ENCODE results near the gene CGRRF1. TPM values are rescaled to one million over a fixed set of nuclear protein-coding genes. Genes with fewer than 3 reads are reported as not detected.

Gene CGRRF1
- total and polyA plus RNA-seq, 2 experiments from 2014 or later: 15.0 to 27.1 TPM

- Histone ChIP-seq H3K27me3 (replicated peaks; ENCODE audit: insufficient read depth) (no peaks in the 10 kb centered on the region), H3K9me3 (ENCODE audit: low read depth) (no peaks in the 10 kb centered on the region), H3K27ac (no peak overlapping the region), H3K4me3 (no peak overlapping the region), H3K9ac (no peak overlapping the region), H3K4me1 (ENCODE audit: insufficient read depth) (no peaks in the 10 kb centered on the region), H2AFZ (no peak overlapping the region), H3K79me2 (ENCODE audit: insufficient read depth) (no peaks in the 10 kb centered on the region), H3K36me3 (ENCODE audit: low read depth) (no peaks in the 10 kb centered on the region), H3F3A (ENCODE audit: insufficient read depth) (no peaks in the 10 kb centered on the region), H3K9me2 (ENCODE audit: insufficient read depth) (no peaks in the 10 kb centered on the region), H4K20me1 (ENCODE audit: insufficient read depth) (no peaks in the 10 kb centered on the region), H3K4me2 (ENCODE audit: unreplicated experiment) (no peak overlapping the region)
- DNase-seq: no peak
- no peak for TF ChIP-seq EZH2 (IDR thresholded peaks at IDR 0.05; ENCODE audit: insufficient read depth, poor library complexity, severe bottlenecking)
- no peak for TF ChIP-seq EZH2phosphoT487 (IDR thresholded peaks at IDR 0.05; ENCODE audit: insufficient read depth, low read depth)
- in situ Hi-C loops (cut with MboI): no loop called here
- 69 to 72% methylated on average over 5 of the region's 5 CpGs for WGBS, 2 experiments (ENCODE audit: low coverage in 1 of 2, low lambda C conversion rate in 2 of 2, missing lambda C conversion rate in 2 of 2)
Observed at GRCh38 chr14:54498095-54498531, 11.6 kb upstream of the CGRRF1 start.

- Histone ChIP-seq H2AFZ (no peak overlapping the region), H3K9me2 (ENCODE audit: insufficient read depth) (no peaks in the 10 kb centered on the region), H3K4me3 (no peak overlapping the region), H3K4me2 (ENCODE audit: unreplicated experiment) (no peak overlapping the region), H3K9ac (no peak overlapping the region), H3F3A (ENCODE audit: insufficient read depth) (no peaks in the 10 kb centered on the region), H3K4me1 (ENCODE audit: insufficient read depth) (0 out of 2 replicates have a peak, but pooled peaks cover under 1% of the 10 kb centered on the region), H3K27me3 (replicated peaks; ENCODE audit: insufficient read depth) (no peaks in the 10 kb centered on the region), H4K20me1 (ENCODE audit: insufficient read depth) (no peaks in the 10 kb centered on the region), H3K79me2 (ENCODE audit: insufficient read depth) (no peaks in the 10 kb centered on the region), H3K36me3 (ENCODE audit: low read depth) (no peaks in the 10 kb centered on the region), H3K9me3 (ENCODE audit: low read depth) (no peaks in the 10 kb centered on the region), H3K27ac (no peak overlapping the region)
- WGBS, 2 experiments (ENCODE audit: low coverage in 1 of 2, low lambda C conversion rate in 2 of 2, missing lambda C conversion rate in 2 of 2): 62 to 68% methylated on average over 7 of the region's 7 CpGs
- DNase-seq: no peak
- TF ChIP-seq EZH2 (IDR thresholded peaks at IDR 0.05; ENCODE audit: insufficient read depth, poor library complexity, severe bottlenecking) (no peak), EZH2phosphoT487 (IDR thresholded peaks at IDR 0.05; ENCODE audit: insufficient read depth, low read depth) (no peak)
- in situ Hi-C loops (cut with MboI): no loop called here
Observed at GRCh38 chr14:54498579-54498978, 11.1 kb upstream of the CGRRF1 start.

DNA sequence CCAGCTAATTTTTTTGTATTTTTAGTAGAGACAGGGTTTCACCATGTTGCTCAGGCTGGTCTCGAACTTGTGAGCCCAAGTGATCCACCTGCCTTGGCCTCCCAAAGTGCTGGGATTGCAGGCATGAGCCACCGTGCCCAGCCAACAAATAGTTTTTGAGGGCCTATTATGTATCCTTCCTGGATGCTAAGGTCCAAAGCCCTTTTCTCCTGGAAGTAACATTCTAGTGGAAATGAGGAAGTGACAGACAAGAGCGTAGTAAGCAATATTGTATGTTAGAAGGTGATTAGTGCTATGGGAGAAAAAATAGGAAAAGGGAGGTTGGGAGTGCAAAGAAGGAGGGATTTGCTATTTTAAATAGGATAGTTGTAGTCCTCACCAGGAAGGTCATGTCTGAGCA is 9.0 kb upstream of the CGRRF1 start:
- no peak for DNase-seq
- Histone ChIP-seq H3K4me1 (ENCODE audit: insufficient read depth) (0 out of 2 replicates have a peak, but pooled peaks cover 4% of the 10 kb centered on the region), H3K79me2 (ENCODE audit: insufficient read depth) (no peaks in the 10 kb centered on the region), H3K9ac (no peak overlapping the region), H3K4me3 (no peak overlapping the region), H4K20me1 (ENCODE audit: insufficient read depth) (no peaks in the 10 kb centered on the region), H3K9me2 (ENCODE audit: insufficient read depth) (no peaks in the 10 kb centered on the region), H2AFZ (no peak overlapping the region), H3F3A (ENCODE audit: insufficient read depth) (no peaks in the 10 kb centered on the region), H3K36me3 (ENCODE audit: low read depth) (no peaks in the 10 kb centered on the region), H3K4me2 (ENCODE audit: unreplicated experiment) (no peak overlapping the region), H3K9me3 (ENCODE audit: low read depth) (no peaks in the 10 kb centered on the region), H3K27ac (no peak overlapping the region), H3K27me3 (replicated peaks; ENCODE audit: insufficient read depth) (no peaks in the 10 kb centered on the region)
- TF ChIP-seq EZH2 (IDR thresholded peaks at IDR 0.05; ENCODE audit: insufficient read depth, poor library complexity, severe bottlenecking): no peak
- no peak for TF ChIP-seq EZH2phosphoT487 (IDR thresholded peaks at IDR 0.05; ENCODE audit: insufficient read depth, low read depth)
- WGBS, 2 experiments (ENCODE audit: low coverage in 1 of 2, low lambda C conversion rate in 2 of 2, missing lambda C conversion rate in 2 of 2): 84 to 86% methylated on average over 3 of the region's 3 CpGs
- in situ Hi-C loops (cut with MboI): no loop called here

DNA sequence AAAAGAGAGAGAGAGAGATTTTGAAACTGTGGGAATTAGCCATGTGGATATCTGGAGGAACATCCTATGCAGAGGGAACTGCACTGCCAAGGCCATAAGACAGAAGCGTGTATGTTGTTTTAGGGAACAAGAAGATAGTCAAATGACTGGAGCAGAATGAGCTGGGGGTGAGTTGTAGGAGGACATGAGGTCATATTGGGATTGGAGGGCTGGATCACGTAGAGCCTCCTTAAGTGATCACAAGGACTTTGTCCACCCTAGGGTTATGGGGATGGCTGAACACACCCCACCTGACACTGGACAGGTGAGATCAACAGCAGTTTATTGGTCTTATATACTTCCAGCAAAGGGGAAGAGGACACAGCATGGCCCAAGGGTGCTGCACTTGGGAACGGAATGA is 8.2 kb upstream of the CGRRF1 start:
- no peak overlapping the region for H3K9ac ChIP-seq
- no peaks in the 10 kb centered on the region for H3K9me3 ChIP-seq (ENCODE audit: low read depth)
- no peak overlapping the region for H3K27ac ChIP-seq
- H3K4me1 ChIP-seq (ENCODE audit: insufficient read depth): 0 out of 2 replicates have a peak, but pooled peaks cover 4% of the 10 kb centered on the region
- no peaks in the 10 kb centered on the region for H3K27me3 ChIP-seq (replicated peaks; ENCODE audit: insufficient read depth)
- TF ChIP-seq EZH2phosphoT487 (IDR thresholded peaks at IDR 0.05; ENCODE audit: insufficient read depth, low read depth) (no peak), EZH2 (IDR thresholded peaks at IDR 0.05; ENCODE audit: insufficient read depth, poor library complexity, severe bottlenecking) (no peak)
- no peaks in the 10 kb centered on the region for H4K20me1 ChIP-seq (ENCODE audit: insufficient read depth)
- H3K79me2 ChIP-seq (ENCODE audit: insufficient read depth): no peaks in the 10 kb centered on the region
- H2AFZ ChIP-seq: no peak overlapping the region
- WGBS, 2 experiments (ENCODE audit: low coverage in 1 of 2, low lambda C conversion rate in 2 of 2, missing lambda C conversion rate in 2 of 2): 84 to 86% methylated on average over 3 of the region's 3 CpGs
- no peak overlapping the region for H3K4me2 ChIP-seq (ENCODE audit: unreplicated experiment)
- in situ Hi-C loops (cut with MboI): no loop called here
- no peaks in the 10 kb centered on the region for H3F3A ChIP-seq (ENCODE audit: insufficient read depth)
- H3K4me3 ChIP-seq: no peak overlapping the region
- no peaks in the 10 kb centered on the region for H3K9me2 ChIP-seq (ENCODE audit: insufficient read depth)
- H3K36me3 ChIP-seq (ENCODE audit: low read depth): no peaks in the 10 kb centered on the region
- no peak for DNase-seq

DNA sequence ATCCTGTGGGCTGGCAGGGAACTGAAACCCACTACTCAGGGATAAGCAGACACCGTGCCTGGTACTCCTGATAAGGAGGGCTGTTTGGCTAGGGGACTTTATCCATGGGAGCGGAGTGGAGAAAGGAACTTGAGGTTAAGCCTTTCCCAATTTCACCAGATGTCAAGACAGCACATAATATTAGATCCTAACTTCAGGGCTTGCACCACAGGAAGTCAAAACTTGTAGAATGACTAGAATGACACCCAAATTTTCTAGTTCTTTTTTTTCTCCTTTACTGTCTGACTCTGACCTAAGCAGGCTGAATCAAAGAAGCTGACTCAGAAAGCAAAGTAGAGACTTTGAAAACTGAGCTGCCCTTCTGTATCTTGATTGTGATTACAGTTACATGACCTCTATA is 7.1 kb upstream of the CGRRF1 start:
- Histone ChIP-seq H3K9ac (no peak overlapping the region), H3K27ac (no peak overlapping the region), H3F3A (ENCODE audit: insufficient read depth) (no peaks in the 10 kb centered on the region), H3K36me3 (ENCODE audit: low read depth) (no peaks in the 10 kb centered on the region), H3K9me2 (ENCODE audit: insufficient read depth) (no peaks in the 10 kb centered on the region), H4K20me1 (ENCODE audit: insufficient read depth) (no peaks in the 10 kb centered on the region), H3K4me1 (ENCODE audit: insufficient read depth) (0 out of 2 replicates have a peak, but pooled peaks cover 4% of the 10 kb centered on the region), H3K79me2 (ENCODE audit: insufficient read depth) (no peaks in the 10 kb centered on the region), H3K4me3 (no peak overlapping the region), H3K9me3 (ENCODE audit: low read depth) (no peaks in the 10 kb centered on the region), H2AFZ (no peak overlapping the region), H3K4me2 (ENCODE audit: unreplicated experiment) (no peak overlapping the region), H3K27me3 (replicated peaks; ENCODE audit: insufficient read depth) (no peaks in the 10 kb centered on the region)
- TF ChIP-seq EZH2phosphoT487 (IDR thresholded peaks at IDR 0.05; ENCODE audit: insufficient read depth, low read depth): no peak
- TF ChIP-seq EZH2 (IDR thresholded peaks at IDR 0.05; ENCODE audit: insufficient read depth, poor library complexity, severe bottlenecking): no peak
- in situ Hi-C loops (cut with MboI): no loop called here
- peak; percentile 54 for DNase-seq
- WGBS, 2 experiments (ENCODE audit: low coverage in 1 of 2, low lambda C conversion rate in 2 of 2, missing lambda C conversion rate in 2 of 2): 92 to 95% methylated on average over 2 of the region's 2 CpGs
